ENCODE results near the gene REEP6.

Gene REEP6

DNA sequence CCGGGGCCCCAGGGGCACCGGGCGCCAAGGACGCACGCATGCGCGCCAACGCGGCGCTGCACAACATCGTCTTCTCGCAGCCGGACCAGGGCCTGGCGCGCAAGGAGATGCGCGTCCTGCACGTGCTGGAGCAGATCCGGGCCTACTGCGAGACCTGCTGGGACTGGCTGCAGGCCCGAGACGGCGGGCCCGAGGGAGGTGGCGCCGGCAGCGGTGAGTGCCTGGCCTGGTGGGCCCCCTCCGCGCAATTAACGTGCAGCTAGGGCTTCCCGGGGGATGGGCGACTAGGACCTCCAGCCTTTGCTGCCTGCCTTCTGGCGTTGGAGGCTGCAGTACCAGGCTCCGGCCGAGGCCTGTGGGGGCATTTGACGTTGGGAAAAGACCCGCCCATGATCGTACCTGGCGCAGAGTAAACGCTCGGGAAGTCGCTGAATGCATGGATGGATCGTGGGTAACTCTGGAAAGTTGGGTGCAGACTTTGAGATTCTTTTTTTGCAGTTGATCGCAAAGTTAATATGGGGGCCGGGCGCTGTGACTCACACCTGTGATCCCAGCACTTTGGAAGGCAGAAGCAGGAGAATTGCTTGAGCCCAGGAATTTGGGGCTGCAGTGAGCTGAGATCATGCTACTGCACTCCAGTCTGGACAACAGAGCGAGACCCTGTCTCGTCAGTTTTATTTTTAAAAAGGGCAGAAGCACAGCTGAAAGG lies 33.8 kb upstream of the REEP6 start:
- no peak for DNase-seq

GRCh38 chr19:1457892-1458291 lies 33.1 kb upstream of the REEP6 start:
- DNase-seq: no peak

- no peak for DNase-seq
These were observed 31.5 kb upstream of the REEP6 start for GRCh38 chr19:1459479-1459878.

DNA sequence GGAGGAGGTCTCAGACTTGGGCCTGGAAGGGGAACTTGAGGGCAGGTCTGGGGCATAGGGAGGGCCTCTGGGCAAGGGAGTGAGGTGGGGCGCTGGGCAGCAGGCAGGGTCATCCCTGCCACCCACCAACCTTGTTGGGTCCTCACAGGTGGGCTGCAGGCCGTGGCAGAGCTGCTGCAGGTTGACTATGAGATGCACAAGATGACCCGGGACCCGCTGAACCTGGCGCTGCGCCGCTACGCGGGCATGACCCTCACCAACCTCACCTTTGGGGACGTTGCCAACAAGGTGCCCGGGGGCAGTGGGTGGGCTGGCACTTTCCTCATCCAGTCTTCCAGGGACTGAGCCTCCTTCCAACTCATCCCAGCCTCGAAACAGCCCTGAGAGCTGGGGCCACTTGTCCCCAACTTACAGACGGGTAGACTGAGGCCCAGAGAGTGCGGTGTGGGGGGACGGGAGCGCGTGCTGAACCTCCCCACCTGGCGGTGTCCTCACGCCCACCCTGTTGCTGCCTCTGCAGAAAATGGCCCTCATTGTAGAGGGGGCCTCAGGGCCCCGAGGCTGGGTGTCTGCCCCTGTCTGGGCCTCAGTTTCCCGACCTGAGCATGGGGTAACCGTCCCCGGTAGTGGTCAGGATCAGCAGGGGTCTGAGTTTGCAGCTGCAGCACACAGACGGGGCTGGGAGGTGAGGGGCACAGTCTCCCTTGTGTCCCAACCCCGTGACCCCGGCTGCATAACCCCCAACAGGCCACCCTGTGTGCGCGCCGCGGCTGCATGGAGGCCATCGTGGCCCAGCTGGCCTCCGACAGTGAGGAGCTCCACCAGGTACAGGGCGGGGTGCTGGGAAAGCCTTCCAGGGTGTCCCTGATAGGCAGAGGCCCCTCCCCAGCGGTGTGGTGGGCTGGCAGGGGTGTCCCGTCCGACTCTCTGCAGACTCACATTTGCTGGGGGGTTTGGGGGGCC lies 30.7 kb upstream of the REEP6 start:
- no peak for DNase-seq

DNA sequence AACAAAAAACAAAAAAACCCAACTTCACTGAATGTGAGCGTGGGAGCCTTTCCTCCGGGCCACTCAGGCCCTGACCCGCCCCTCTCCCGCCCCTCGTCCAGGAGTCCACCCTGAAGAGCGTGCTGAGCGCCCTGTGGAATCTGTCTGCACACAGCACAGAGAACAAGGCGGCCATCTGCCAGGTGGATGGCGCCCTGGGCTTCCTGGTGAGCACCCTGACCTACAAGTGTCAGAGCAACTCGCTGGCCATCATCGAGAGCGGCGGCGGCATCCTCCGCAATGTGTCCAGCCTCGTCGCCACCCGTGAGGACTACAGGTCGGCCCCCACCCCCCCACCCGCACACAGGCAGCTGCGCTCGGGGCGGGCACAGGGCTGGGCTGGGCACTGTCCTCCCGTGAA lies 29.1 kb upstream of the REEP6 start:
- DNase-seq: no peak

DNA sequence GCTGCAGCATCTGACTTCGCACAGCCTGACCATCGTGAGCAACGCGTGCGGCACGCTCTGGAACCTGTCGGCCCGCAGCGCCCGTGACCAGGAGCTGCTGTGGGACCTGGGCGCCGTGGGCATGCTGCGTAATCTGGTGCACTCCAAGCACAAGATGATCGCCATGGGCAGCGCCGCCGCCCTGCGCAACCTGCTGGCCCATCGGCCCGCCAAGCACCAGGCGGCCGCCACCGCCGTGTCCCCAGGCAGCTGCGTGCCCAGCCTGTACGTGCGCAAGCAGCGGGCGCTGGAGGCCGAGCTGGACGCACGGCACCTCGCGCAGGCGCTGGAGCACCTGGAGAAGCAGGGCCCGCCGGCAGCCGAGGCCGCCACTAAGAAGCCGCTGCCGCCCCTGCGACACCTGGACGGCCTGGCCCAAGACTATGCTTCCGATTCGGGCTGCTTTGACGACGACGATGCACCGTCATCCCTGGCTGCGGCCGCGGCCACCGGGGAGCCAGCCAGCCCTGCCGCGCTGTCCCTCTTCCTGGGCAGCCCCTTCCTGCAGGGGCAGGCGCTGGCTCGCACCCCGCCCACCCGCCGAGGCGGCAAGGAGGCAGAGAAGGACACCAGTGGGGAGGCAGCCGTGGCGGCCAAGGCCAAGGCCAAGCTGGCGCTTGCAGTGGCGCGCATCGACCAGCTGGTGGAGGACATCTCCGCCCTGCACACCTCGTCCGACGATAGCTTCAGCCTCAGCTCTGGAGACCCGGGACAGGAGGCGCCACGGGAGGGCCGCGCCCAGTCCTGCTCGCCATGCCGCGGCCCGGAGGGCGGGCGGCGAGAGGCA lies 25.6 kb upstream of the REEP6 start:
- peak; percentile 40 for DNase-seq

- DNase-seq: no peak
These were observed 24.9 kb upstream of the REEP6 start for GRCh38 chr19:1466018-1466460.

DNA sequence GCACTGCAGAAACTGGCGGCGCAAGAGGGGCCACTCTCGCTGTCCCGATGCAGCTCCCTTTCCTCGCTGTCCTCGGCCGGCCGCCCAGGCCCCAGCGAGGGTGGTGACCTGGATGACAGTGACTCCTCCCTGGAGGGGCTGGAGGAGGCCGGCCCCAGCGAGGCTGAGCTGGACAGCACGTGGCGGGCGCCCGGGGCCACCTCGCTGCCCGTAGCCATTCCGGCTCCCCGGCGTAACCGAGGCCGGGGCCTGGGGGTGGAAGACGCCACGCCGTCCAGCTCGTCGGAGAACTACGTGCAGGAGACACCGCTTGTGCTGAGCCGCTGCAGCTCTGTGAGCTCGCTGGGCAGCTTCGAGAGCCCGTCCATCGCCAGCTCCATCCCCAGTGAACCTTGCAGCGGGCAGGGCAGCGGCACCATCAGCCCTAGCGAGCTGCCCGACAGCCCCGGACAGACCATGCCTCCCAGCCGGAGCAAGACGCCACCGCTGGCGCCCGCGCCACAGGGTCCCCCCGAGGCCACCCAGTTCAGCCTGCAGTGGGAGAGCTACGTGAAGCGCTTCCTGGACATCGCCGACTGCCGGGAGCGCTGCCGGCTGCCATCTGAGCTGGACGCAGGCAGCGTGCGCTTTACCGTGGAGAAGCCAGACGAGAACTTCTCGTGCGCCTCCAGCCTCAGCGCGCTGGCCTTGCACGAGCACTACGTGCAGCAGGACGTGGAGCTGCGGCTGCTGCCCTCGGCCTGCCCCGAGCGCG lies 24.3 kb upstream of the REEP6 start:
- no peak for DNase-seq

DNA sequence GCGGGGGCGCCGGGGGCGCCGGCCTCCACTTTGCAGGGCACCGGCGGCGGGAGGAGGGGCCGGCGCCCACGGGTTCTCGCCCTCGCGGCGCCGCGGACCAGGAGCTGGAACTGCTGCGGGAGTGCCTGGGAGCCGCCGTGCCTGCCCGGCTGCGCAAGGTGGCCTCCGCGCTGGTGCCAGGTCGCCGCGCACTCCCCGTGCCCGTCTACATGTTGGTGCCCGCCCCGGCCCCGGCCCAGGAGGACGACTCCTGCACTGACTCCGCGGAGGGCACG lies 23.8 kb upstream of the REEP6 start:
- DNase-seq: no peak

DNA sequence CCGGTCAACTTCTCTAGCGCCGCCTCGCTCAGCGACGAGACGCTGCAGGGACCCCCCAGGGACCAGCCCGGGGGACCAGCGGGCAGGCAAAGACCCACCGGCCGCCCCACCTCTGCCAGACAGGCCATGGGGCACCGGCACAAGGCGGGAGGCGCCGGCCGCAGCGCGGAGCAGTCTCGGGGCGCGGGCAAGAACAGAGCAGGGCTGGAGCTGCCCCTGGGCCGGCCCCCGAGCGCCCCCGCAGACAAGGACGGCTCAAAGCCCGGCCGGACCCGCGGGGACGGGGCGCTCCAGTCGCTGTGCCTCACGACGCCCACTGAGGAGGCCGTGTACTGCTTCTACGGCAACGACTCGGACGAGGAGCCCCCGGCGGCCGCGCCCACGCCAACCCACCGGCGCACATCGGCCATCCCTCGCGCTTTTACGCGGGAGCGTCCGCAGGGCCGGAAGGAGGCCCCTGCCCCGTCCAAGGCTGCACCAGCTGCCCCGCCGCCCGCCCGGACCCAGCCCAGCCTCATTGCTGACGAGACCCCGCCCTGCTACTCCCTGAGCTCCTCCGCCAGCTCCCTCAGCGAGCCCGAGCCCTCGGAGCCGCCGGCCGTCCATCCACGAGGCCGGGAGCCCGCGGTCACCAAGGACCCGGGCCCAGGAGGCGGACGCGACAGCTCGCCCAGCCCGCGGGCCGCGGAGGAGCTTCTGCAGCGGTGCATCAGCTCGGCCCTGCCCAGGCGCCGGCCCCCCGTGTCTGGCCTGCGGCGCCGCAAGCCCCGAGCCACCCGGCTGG lies 23.3 kb upstream of the REEP6 start:
- no peak for DNase-seq

DNA sequence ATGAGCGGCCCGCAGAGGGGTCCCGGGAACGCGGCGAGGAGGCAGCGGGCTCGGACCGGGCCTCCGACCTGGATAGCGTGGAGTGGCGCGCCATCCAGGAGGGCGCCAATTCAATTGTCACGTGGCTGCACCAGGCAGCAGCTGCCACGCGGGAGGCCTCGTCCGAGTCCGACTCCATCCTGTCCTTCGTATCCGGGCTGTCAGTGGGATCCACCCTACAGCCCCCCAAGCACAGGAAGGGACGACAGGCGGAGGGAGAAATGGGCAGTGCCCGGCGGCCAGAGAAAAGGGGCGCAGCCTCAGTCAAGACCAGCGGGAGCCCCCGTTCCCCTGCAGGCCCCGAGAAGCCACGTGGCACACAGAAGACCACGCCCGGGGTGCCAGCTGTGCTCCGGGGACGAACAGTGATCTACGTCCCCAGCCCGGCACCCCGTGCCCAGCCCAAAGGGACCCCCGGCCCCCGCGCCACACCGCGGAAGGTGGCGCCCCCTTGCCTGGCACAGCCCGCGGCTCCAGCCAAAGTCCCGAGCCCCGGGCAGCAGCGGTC lies 22.6 kb upstream of the REEP6 start:
- no peak for DNase-seq

GRCh38 chr19:1468821-1469254 lies 22.1 kb upstream of the REEP6 start:
- DNase-seq: peak; percentile 25

GRCh38 chr19:1469255-1470054 lies 21.5 kb upstream of the REEP6 start:
- DNase-seq: no peak

DNA sequence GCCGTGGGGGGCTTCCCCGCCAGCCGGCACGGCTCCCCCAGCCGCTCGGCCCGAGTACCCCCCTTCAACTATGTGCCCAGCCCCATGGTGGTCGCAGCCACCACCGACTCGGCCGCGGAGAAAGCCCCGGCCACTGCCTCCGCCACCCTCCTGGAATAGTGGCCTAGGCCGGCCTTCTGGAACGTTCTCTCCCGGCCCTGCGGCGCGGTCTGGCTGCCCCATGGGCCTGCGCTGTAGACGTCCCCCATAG lies 21.0 kb upstream of the REEP6 start:
- DNase-seq: no peak

DNA sequence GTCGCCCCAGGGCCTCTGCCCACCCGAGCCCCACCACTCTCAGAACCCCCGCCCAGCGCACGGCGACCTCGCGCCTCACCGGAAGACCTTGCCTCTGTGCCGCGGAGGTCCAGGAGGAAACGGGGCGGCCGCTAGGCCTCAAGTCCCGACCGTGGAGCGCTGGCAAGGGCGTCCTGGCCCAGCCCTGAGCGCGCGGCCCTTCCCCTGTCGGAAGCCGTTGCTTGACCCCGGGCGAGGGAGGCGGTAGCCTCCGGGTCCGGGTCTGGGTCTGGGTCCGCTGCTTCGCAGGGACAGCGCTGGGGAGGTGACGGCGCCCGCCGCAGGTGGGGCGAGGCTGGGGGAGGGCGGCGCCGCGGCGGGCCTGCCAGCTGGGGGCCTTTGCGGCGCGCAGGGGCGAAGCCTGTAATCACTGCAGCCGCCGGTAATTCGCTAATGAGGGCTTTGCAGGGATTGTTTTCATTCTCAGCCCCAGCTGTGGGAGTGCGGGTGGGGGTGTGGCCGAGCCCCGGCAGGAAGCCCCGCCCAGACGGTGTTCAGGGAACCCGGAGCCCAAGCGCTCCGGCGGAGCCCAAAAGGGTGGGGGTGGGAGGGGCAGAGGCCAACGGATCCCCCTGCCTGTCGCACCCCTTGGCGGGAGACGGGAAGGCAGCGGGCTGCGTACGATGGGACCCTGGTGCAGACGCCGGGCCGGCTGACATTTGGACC lies 20.5 kb upstream of the REEP6 start:
- peak; percentile 18 for DNase-seq

- DNase-seq: no peak
These were observed 19.9 kb upstream of the REEP6 start for GRCh38 chr19:1471010-1471514.

- no peak for DNase-seq
These were observed 19.3 kb upstream of the REEP6 start for GRCh38 chr19:1471515-1472160.

GRCh38 chr19:1472231-1473084 lies 18.5 kb upstream of the REEP6 start:
- no peak for DNase-seq

Measured in fibroblast of skin of right quadriceps (primary cell).